ENCODE measurements around the gene PTPN23. TPM values are rescaled to one million over a fixed set of nuclear protein-coding genes. Genes with fewer than 3 reads are reported as not detected.

Gene PTPN23
- total RNA-seq, 2 experiments from 2014 or later: 13.6 to 40.0 TPM

DNA sequence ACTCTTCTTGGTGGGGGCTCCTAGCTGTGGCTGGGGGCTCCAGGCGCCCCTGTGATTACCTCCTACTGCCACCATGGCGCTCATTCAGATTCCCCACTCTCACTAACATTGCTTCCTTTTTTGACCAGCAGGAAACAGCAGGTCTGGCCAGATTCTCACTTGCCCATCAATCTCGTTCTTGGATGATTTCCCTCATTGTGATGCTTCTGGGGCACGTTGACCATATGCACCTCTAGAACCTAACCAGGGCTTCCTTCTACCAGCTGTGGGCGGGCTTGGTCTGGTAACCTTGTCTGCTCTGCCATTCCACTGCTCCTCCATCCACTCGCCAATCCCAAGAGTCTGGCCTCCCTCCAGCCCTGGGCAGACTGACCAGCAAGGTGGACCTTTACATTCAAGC is 35.9 kb upstream of the PTPN23 start:
- H3K4me1 ChIP-seq (ENCODE audit: insufficient read depth, low read length, poor library complexity, severe bottlenecking): peaks cover 21% of the 10 kb centered on the region
- H4K20me1 ChIP-seq (ENCODE audit: insufficient read depth, low read length): no peaks in the 10 kb centered on the region
- ChIA-PET CTCF (ENCODE audit: unreplicated experiment) (no interaction called here), POLR2A (interaction anchor here (0.6 kb wide), 1 partner anchor 47 kb away, joined by 3 read pairs; no protein-coding TSS in a partner anchor)
- intact Hi-C loops (cut with micrococcal nuclease; ENCODE audit: unreplicated experiment): no loop called here
- DNase-seq (ENCODE audit: low spot score): no peak
- no peak overlapping the region for H3K4me2 ChIP-seq (ENCODE audit: low read length)
- H2AFZ ChIP-seq (ENCODE audit: low read length): no peak overlapping the region
- no peaks in the 10 kb centered on the region for H3K9me3 ChIP-seq (ENCODE audit: low read length)
- BruUV-seq (replicated peaks): no TSS peak
- no peak overlapping the region for H3K27ac ChIP-seq (ENCODE audit: low read depth, low read length, poor library complexity, severe bottlenecking)
- no peak overlapping the region for H3K4me3 ChIP-seq (ENCODE audit: low read depth, low read length, poor library complexity, severe bottlenecking)
- TF ChIP-seq, protein P1, sequence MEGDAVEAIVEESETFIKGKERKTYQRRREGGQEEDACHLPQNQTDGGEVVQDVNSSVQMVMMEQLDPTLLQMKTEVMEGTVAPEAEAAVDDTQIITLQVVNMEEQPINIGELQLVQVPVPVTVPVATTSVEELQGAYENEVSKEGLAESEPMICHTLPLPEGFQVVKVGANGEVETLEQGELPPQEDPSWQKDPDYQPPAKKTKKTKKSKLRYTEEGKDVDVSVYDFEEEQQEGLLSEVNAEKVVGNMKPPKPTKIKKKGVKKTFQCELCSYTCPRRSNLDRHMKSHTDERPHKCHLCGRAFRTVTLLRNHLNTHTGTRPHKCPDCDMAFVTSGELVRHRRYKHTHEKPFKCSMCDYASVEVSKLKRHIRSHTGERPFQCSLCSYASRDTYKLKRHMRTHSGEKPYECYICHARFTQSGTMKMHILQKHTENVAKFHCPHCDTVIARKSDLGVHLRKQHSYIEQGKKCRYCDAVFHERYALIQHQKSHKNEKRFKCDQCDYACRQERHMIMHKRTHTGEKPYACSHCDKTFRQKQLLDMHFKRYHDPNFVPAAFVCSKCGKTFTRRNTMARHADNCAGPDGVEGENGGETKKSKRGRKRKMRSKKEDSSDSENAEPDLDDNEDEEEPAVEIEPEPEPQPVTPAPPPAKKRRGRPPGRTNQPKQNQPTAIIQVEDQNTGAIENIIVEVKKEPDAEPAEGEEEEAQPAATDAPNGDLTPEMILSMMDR (conservative IDR thresholded peaks at IDR 0.05; ENCODE audit: low read length): no peak
- no peak for TF ChIP-seq EZH2phosphoT487 (IDR thresholded peaks at IDR 0.05; ENCODE audit: borderline replicate concordance, low read depth, low read length)
- peaks cover 57% of the 10 kb centered on the region for H3K36me3 ChIP-seq (ENCODE audit: insufficient read depth, low read length)
- H3K79me2 ChIP-seq (ENCODE audit: insufficient read depth, low read depth, low read length): no peaks in the 10 kb centered on the region
- H3K9me2 ChIP-seq (ENCODE audit: insufficient read depth, low read length): no peaks in the 10 kb centered on the region

DNA sequence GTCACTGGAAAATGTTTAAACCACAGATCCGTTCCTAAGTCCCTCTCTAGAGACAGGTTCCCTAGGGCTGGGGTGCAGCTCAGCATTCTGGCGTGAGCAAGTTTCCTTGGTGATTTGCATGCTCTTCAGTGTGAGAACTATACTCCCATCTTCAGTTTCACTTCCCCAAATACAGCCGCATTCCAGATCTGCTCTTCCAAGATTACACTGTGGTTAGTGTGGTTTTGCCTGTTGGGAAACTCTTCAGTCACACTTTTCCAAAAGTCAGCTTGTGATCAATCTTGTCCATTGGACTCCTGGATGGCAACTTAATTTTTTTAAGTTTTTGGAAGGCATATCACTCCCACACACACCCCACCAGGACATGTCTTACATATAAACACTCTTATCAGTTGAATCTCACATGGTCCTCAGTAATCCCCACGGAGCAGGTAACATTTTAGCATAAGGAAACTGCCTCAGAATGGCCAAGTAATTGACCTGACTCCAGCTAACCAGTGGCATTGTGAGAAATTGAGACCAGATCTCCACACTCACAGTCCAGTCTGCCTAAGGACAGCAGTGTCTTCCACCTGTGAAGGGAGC is 33.5 kb upstream of the PTPN23 start:
- intact Hi-C loops (cut with micrococcal nuclease; ENCODE audit: unreplicated experiment): no loop called here
- H3K4me1 ChIP-seq (ENCODE audit: insufficient read depth, low read length, poor library complexity, severe bottlenecking): peaks cover 21% of the 10 kb centered on the region
- peak overlapping the region; percentile 4 for H3K4me3 ChIP-seq (ENCODE audit: low read depth, low read length, poor library complexity, severe bottlenecking)
- peaks cover 42% of the 10 kb centered on the region for H3K36me3 ChIP-seq (ENCODE audit: insufficient read depth, low read length)
- ChIA-PET POLR2A (no interaction called here), CTCF (ENCODE audit: unreplicated experiment) (no interaction called here)
- no TSS peak for BruUV-seq (replicated peaks)
- no peaks in the 10 kb centered on the region for H4K20me1 ChIP-seq (ENCODE audit: insufficient read depth, low read length)
- no peak overlapping the region for H2AFZ ChIP-seq (ENCODE audit: low read length)
- no peaks in the 10 kb centered on the region for H3K9me2 ChIP-seq (ENCODE audit: insufficient read depth, low read length)
- no peak overlapping the region for H3K27ac ChIP-seq (ENCODE audit: low read depth, low read length, poor library complexity, severe bottlenecking)
- no peak for TF ChIP-seq EZH2phosphoT487 (IDR thresholded peaks at IDR 0.05; ENCODE audit: borderline replicate concordance, low read depth, low read length)
- TF ChIP-seq, protein P1 (conservative IDR thresholded peaks at IDR 0.05; ENCODE audit: low read length): no peak
- H3K9me3 ChIP-seq (ENCODE audit: low read length): no peaks in the 10 kb centered on the region
- peak; percentile 71 for DNase-seq (ENCODE audit: low spot score)
- H3K79me2 ChIP-seq (ENCODE audit: insufficient read depth, low read depth, low read length): no peaks in the 10 kb centered on the region
- H3K4me2 ChIP-seq (ENCODE audit: low read length): peak overlapping the region; percentile 69

- H3K27ac ChIP-seq (ENCODE audit: low read depth, low read length, poor library complexity, severe bottlenecking): no peak overlapping the region
- POLR2A ChIA-PET: interaction anchor here (0.5 kb wide), 2 partner anchors 9 to 32 kb away, joined by 3 to 5 read pairs; no protein-coding TSS in a partner anchor
- CTCF ChIA-PET (ENCODE audit: unreplicated experiment): interaction anchor here (0.6 kb wide), 1 partner anchor 25 kb away, joined by 3 read pairs; no protein-coding TSS in a partner anchor
Observed at GRCh38 chr3:47348411-47349154, 32.2 kb upstream of the PTPN23 start.

More at GRCh38 chr3:47348411-47349154, 32.2 kb upstream of the PTPN23 start:
- intact Hi-C loops (cut with micrococcal nuclease; ENCODE audit: unreplicated experiment): no loop called here
- Histone ChIP-seq H3K4me3 (ENCODE audit: low read depth, low read length, poor library complexity, severe bottlenecking) (no peak overlapping the region), H3K9me2 (ENCODE audit: insufficient read depth, low read length) (no peaks in the 10 kb centered on the region), H3K4me1 (ENCODE audit: insufficient read depth, low read length, poor library complexity, severe bottlenecking) (peaks cover 21% of the 10 kb centered on the region), H2AFZ (ENCODE audit: low read length) (no peak overlapping the region), H4K20me1 (ENCODE audit: insufficient read depth, low read length) (no peaks in the 10 kb centered on the region), H3K36me3 (ENCODE audit: insufficient read depth, low read length) (peaks cover 31% of the 10 kb centered on the region), H3K79me2 (ENCODE audit: insufficient read depth, low read depth, low read length) (no peaks in the 10 kb centered on the region), H3K9me3 (ENCODE audit: low read length) (no peaks in the 10 kb centered on the region), H3K4me2 (ENCODE audit: low read length) (no peak overlapping the region)
- DNase-seq (ENCODE audit: low spot score): no peak
- TF ChIP-seq, protein P1 (conservative IDR thresholded peaks at IDR 0.05; ENCODE audit: low read length): no peak
- no peak for TF ChIP-seq EZH2phosphoT487 (IDR thresholded peaks at IDR 0.05; ENCODE audit: borderline replicate concordance, low read depth, low read length)
- BruUV-seq (replicated peaks): no TSS peak
